Femur (tissue), 1 donor: ENCODE data around the gene CDC25A.

Source experiments
- DNase-seq: peaks from one replicate; pipeline ENCODE4 v3.0.0-alpha.2; 2017

CDC25A gene

GRCh38 chr3:48140936-48141603 lies 47.1 kb downstream of the CDC25A start:
- DNase-seq = no peak

DNA sequence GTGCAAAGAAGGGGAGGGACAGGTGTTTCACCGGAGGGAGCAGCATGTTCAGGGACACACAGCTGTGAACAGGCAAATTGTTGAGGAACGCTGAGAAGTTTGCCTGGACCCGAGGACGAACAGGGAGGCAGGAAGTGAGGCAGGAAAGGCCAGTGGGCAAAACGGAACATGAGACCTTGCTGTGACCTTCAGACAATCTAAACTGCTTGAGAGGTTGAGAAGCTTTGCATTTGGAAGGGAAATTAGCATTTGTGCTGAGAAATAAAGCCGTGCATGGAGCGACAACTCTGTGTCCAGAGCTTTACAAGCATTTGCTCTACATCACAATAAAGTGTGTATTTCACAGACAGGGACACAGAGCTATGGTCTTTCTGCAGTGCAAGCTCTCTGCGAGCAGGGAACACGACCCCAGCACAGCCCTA lies 47.9 kb downstream of the CDC25A start:
- DNase-seq = peak; percentile 29

DNA sequence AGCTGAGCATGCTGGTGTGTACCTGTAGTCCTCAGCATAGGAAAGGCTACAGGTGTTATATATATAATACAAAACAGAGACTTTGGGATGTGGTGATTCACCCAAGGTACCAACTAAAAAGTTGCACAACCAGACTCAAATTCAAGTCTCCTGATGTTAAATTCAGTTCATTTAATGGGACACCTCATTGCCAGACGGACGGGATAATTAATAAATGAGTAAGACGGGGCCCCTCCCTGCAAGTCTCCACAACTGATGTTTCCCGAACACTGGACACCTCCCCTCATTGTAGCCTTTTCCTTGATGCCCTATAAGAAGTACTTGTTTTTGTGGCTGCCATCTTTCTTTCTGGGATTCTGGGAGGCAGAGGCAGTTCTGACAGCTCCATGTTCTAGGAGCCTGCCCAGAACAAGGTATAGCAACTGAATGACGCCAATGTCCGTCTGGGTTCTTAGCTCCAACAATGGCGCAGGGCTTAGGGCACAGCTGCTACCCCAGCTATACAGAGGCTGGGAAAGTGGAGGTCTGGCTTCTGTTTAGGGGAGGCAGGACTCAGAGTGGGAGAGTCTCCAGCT lies 50.7 kb downstream of the CDC25A start:
- DNase-seq = no peak

- DNase-seq = no peak
Observed at GRCh38 chr3:48135552-48136495, 52.4 kb downstream of the CDC25A start.

GRCh38 chr3:48130321-48130904 lies 57.8 kb downstream of the CDC25A start:
- peak; percentile 93 for DNase-seq

DNA sequence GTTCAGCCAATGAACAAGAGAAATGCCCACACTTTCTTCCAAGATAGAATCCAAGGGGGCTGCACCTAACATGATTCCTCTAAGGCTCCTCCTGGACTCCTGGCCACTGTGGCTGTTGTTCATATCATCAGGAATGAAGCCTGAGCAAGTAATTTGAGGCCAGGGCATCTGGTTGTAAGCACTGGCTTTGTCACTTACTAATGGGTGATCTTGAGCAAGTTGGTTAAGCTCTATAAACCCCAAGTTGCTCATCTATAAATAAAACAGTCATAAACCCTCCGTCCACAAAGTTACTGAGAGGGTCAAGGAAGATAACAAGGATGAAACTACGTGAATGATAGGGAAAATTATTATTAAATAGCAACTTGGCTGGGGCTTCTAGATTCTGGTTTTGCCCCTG lies 58.3 kb downstream of the CDC25A start:
- DNase-seq = no peak

DNA sequence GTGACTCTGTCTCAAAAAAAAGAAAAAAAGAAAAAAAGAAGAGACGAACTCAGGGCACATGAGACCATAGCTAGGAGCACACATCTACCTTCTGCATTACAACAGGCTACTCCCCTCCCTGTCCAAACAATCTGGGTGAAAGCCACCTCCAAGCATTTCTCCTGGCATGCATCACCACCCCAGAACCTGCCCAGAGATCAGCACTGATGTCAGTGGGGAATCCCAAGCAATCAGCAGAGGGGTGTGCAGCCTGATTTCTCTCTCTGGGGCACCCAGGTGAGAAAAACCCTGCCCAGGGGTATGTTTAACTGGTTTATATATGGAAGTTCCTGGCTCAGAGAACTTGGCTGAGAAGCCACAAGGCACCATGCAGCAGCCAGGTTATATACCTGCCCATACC lies 59.4 kb downstream of the CDC25A start:
- DNase-seq = no peak

DNA sequence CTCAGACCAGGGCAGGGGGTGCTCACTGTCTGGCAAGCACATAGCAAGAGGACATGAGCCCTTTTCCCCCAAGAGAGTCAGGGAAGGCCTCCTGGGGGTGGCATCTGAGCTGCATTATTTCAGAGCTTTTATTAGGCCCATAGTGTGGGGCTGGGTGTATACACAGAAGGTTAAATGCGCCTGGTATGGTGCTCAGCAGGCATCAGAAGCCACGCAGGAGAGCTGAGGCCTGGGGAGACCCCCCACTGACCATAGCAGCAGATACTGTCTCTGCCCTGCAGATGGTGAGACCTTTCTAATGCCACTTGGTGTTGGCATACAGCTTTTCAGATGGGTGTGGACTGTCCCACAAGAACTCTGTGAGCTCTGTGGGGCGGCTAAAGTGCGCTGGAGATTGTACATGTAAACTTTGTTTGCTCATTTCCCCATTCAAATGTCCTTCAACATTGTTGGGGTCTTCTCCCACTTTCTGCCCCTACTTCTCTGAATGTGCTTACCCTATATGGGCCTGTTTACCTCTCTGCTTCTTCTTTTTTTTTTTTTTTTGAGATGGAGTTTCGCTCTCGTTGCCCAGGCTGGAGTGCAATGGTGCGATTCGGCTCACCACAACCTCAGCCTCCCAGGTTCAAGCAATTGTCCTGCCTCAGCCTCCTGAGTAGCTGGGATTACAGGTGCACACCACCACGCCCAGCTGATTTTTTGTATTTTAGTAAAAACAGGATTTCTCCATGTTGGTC lies 62.2 kb downstream of the CDC25A start:
- DNase-seq = no peak

- no peak for DNase-seq
Observed at GRCh38 chr3:48125013-48125705, 63.1 kb downstream of the CDC25A start.

DNA sequence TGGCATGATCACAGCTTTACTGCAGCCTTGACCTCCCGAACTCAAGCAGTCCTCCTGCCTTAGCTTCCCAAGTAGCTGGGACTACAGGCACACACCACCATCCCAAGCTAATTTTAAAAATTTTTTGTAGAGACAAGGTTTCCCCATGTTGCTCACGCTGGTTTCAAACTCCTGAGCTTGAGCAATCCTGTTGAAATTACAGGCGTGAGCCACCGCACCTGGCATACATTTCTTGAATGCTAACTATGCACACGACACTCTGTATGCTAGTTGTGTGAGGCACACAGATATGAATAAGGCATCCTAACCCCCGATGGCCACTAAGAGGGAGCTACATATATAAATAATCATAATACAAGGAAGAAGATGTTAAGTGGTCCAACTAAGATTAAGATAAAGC lies 64.9 kb downstream of the CDC25A start:
- no peak for DNase-seq

DNA sequence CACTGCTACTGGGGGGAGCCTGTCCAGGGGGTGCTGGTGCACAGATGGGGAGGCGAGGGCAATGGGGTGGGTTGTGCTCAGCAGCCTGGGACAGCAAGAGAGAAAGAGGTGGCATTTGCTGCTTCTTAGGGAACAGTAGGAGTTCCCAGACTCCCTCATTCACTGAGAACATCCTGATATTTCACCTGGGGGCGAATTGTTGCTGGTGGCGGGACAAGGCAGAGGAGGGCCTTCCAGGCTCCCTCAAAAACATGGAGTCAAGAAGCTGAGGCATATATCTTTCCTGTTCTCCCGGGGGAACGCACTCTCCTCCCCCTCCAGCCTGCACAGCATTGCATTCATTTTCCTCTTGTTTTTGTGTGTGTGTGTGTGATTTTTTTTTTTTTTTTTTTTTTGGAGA lies 65.7 kb downstream of the CDC25A start:
- DNase-seq = no peak

DNA sequence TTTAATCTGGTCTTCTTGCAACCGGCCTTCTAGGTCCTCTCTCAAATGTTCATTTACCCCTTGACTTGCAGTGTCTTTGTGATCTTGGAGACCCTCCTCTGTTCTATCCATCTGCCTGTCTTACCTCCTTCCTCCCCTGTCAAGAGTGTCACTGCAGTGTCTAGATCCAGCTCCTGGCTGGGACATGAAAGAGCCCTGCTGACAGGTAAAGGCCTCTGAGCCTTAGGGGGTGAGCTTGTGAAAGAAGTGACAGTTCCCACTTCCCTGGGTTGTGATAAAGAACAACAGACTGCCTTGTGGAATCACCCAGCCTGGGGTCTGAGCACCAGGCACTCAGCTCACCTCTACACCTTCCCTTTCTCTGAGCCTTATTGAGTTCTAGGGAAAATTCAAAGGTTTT lies 68.0 kb downstream of the CDC25A start:
- DNase-seq = no peak

DNA sequence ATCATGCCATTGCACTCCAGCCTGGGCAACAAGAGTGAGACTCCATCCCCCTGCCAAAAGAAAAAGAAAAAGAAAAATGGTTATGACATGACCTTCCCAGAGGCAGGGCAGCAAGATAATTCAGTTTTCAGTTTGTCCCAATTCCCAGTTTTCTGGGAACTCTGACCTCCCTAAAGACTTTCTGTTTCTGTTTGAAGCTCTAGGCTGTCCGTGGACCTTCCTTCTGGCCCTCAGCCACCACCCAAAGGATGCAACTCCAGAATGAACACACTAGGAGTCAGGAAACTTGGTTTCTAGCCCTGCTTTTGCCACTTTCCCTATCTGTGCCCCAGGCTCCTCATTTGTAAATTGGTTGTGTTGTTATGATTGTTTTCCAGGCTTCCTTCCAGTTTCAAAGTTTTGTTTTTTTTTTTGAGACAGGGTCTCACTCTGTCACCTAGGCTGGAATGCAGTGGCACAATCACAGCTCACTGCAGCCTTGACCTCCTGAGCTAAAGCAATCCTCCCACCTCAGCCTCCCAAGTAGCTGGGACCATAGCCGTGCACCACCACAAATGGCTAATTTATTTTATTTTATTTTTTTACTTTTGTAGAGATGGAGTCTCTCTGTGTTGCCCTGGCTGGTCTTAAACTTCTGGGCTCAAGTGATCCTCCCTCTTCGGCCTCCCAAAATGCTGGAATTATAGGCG lies 68.6 kb downstream of the CDC25A start:
- DNase-seq = peak; percentile 34

GRCh38 chr3:48118928-48119327 lies 69.3 kb downstream of the CDC25A start:
- no peak for DNase-seq

GRCh38 chr3:48118322-48118721 lies 69.9 kb downstream of the CDC25A start:
- no peak for DNase-seq

DNA sequence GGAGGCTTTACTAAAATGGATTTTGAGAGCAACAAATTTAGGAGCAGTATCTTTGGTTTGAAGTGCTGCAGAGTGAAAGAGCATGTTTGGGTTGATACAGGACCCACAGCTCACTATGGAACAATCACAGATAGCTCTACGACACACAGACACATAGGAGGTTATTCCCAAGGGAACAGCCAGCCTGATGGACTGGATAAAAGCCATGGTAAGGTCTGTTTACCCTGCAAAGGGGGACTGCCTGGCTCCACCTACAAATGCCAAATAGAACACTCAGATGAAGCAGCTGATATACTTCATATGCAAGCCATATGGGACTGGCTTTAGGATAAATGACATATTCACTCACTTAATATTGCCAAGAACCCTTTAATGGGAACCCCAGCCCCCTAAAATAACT lies 75.4 kb downstream of the CDC25A start:
- DNase-seq = no peak

GRCh38 chr3:48112108-48112791 lies 76.0 kb downstream of the CDC25A start:
- DNase-seq = peak; percentile 62

- no peak for DNase-seq
Observed at GRCh38 chr3:48110463-48110862, 77.8 kb downstream of the CDC25A start.

GRCh38 chr3:48107227-48107626 lies 81.0 kb downstream of the CDC25A start:
- no peak for DNase-seq
